GM12873 (cell line): Measurements from ENCODE around the gene RAD50.

Source experiments
- CTCF ChIP-seq: IDR thresholded peaks from 2 replicates; pipeline ENCODE4 v1.5.1; 2012; ENCODE audit warnings: low read depth, mild to moderate bottlenecking, moderate library complexity, low read length, control low read depth; ENCODE audit not compliant: insufficient read depth; ENCODE audit errors: missing control alignments

Gene RAD50

GRCh38 chr5:132653716-132654115, 96.9 kb downstream of the RAD50 start:
- no peak for TF ChIP-seq CTCF

- TF ChIP-seq CTCF = no peak
Observed at GRCh38 chr5:132655821-132656773, 99.3 kb downstream of the RAD50 start.

DNA sequence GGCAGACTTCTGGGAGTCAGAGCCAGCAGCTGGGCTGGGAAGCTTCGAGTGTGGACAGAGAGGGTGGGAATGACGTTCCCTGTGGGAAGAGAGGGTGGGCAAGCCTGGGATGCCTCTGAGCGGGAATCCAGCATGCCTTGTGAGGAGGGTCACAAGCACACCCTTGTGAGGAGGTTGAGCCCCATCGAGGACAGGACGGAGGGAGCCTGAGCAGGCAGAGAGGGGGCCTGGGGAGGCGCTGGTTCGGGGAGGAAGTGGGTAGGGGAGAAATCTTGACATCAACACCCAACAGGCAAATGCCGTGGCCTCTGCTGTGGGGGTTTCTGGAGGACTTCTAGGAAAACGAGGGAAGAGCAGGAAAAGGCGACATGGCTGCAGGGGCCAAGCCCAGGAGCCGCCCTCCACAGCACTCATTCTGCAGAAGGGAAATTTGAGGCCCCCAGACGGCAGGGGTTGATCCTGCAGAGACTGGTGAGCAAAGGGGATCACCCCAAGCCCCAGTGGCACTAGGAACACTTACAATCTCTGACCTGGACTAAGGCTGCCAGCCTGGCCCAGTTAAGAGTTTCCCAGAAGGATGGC, 100.1 kb downstream of the RAD50 start:
- no peak for TF ChIP-seq CTCF

DNA sequence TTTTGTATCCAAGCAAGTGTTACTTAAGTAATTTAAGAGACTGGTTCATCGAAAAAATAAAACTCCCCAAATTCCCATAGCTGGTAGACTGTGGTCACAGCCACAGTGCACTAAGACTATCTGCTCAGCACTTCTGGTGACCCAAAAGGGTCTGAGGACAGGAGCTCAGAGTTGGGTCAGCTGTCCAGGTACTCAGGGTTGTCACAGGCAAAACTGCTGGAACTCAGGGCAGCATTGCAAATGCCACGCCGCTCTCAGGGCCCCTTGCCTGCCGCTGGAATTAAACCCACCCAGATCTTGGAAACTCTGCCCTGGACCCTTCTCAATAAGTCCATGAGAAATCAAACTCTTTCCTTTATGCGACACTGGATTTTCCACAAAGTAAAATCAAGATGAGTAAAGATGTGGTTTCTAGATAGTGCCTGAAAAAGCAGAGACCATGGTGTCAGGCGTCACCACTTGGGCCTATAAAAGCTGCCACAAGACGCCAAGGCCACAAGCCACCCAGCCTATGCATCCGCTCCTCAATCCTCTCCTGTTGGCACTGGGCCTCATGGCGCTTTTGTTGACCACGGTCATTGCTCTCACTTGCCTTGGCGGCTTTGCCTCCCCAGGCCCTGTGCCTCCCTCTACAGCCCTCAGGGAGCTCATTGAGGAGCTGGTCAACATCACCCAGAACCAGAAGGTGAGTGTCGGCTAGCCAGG, 101.1 kb downstream of the RAD50 start, which contains the start of gene IL13:
Gene IL13 (plus strand): TSS at position 498 of the 705 bp plus-strand sequence. CDS start 14 bp downstream, at position 512.
- TF ChIP-seq CTCF = no peak

DNA sequence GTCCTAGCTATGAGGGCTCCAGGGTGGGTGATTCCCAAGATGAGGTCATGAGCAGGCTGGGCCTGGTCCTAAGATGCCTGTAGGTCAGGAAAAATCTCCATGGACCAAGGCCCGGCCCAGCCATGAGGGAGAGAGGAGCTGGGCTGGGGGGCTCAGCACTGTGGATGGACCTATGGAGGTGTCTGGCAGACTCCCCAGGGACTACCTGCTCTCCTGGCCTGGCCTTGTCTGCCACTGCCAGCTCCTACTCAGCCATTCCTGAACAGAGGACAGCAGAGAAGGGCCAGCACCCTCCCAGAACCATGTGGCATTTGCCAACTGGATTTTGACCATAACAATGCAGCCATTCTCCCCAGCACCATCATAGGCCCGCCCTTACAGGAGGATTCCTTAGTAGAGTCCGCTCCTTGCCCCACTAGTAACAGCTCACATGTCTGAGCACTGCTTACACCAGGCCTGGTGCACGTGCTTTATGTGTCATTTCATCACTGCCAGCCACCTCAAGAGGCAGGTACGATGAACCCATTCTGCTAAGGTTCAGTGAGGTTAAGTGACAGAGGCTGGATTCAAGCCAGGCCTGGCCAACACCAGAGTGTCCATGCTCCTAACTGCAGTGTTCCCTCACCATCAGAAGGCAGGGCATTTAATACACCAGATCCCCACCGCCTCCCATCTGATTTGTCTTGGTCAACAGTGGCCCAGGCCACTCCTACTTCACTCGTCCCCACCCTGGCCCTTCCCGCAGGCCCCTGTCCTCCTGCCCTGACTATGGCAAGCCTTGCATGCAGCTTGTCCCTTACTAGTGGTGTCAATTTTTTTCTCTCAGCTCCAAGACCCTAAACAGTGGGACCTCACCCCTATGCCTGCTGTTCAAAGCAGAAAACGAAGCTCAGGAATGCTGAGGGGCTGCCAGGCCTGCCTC, 101.9 kb downstream of the RAD50 start:
- TF ChIP-seq CTCF = no peak

GRCh38 chr5:132659598-132660493, 103.1 kb downstream of the RAD50 start:
- no peak for TF ChIP-seq CTCF
